ENCODE data around the gene MRPS14.

DNA sequence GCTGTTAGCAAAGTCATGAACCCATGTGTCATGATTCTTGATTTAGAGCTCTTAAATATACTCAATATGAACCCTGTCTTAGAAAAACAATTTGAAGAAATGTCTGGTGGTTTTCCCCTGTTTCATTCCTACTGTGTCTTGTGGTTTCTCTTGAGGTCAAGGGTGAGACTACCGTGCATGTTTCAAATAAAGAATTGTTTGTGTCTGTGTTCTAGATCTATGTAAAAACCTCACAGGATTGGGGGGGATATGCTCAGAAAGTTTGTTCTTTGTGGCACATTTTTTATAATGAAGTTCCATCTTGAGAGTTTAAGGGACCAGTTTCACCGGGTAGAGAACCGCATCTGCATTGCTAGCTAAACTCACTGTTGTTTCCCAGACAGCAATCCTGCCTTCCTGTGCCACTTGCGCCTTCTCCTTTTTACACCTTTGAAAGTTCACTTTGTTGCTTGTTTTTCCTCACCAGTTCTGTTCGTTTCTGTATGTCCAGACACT, 54.4 kb downstream of the MRPS14 start:
- TF ChIP-seq, protein P1, sequence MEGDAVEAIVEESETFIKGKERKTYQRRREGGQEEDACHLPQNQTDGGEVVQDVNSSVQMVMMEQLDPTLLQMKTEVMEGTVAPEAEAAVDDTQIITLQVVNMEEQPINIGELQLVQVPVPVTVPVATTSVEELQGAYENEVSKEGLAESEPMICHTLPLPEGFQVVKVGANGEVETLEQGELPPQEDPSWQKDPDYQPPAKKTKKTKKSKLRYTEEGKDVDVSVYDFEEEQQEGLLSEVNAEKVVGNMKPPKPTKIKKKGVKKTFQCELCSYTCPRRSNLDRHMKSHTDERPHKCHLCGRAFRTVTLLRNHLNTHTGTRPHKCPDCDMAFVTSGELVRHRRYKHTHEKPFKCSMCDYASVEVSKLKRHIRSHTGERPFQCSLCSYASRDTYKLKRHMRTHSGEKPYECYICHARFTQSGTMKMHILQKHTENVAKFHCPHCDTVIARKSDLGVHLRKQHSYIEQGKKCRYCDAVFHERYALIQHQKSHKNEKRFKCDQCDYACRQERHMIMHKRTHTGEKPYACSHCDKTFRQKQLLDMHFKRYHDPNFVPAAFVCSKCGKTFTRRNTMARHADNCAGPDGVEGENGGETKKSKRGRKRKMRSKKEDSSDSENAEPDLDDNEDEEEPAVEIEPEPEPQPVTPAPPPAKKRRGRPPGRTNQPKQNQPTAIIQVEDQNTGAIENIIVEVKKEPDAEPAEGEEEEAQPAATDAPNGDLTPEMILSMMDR (IDR thresholded peaks at IDR 0.05 in 2 of 3, conservative IDR thresholded peaks at IDR 0.05 in 1 of 3; ENCODE audit: borderline replicate concordance in 1 of 3, insufficient read depth in 1 of 3, low read depth in 2 of 3, low read length in 2 of 3): no peak
- TF ChIP-seq SIN3A (IDR thresholded peaks at IDR 0.05; ENCODE audit: low read depth) (no peak), EZH2 (IDR thresholded peaks at IDR 0.05) (no peak), ZNF274 (IDR thresholded peaks at IDR 0.05; ENCODE audit: low read depth, low read length) (no peak), POLR2A (IDR thresholded peaks at IDR 0.05; ENCODE audit: borderline replicate concordance, extremely low read depth, insufficient read depth, insufficient read length) (no peak), EGR1 (IDR thresholded peaks at IDR 0.05; ENCODE audit: low read depth) (no peak)
- TF ChIP-seq, protein P2, sequence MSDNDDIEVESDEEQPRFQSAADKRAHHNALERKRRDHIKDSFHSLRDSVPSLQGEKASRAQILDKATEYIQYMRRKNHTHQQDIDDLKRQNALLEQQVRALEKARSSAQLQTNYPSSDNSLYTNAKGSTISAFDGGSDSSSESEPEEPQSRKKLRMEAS (IDR thresholded peaks at IDR 0.05): no peak
- TF ChIP-seq, protein P3, sequence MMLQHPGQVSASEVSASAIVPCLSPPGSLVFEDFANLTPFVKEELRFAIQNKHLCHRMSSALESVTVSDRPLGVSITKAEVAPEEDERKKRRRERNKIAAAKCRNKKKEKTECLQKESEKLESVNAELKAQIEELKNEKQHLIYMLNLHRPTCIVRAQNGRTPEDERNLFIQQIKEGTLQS (IDR thresholded peaks at IDR 0.05): no peak

Measured in HCT116 (cell line).